Parathyroid adenoma (tissue), 2 donors: ENCODE measurements around the gene TUBA4A.

Source experiments
- H2AFZ ChIP-seq: fragments of 300-600 bp; sonication (generic); one replicate; pipeline ENCODE4 v1.7.0; 2017; ENCODE audit warnings: antibody characterized with exemption, mild to moderate bottlenecking
- H3K27ac ChIP-seq: fragments of 300-600 bp; sonication (generic); one replicate; pipeline ENCODE4 v1.7.0; 2017
- H3K27me3 ChIP-seq: fragments of 300-600 bp; sonication (generic); one replicate; pipeline ENCODE4 v1.7.0; 2017; ENCODE audit warnings: low read length; ENCODE audit not compliant: control insufficient read depth, insufficient read depth
- H3K36me3 ChIP-seq: fragments of 300-600 bp; sonication (generic); one replicate; pipeline ENCODE4 v1.7.0; 2017; ENCODE audit warnings: low read length; ENCODE audit not compliant: control insufficient read depth, insufficient read depth
- H3K4me1 ChIP-seq: fragments of 300-600 bp; sonication (generic); one replicate; pipeline ENCODE4 v1.7.0; 2017; ENCODE audit warnings: control low read depth
- H3K4me2 ChIP-seq: fragments of 300-600 bp; sonication (generic); one replicate; pipeline ENCODE4 v1.7.0; 2017; ENCODE audit warnings: low read length
- H3K4me3 ChIP-seq: fragments of 300-600 bp; sonication (generic); one replicate; pipeline ENCODE4 v1.7.0; 2017; ENCODE audit warnings: low read depth, low read length
- H3K79me2 ChIP-seq: fragments of 300-600 bp; sonication (generic); one replicate; pipeline ENCODE4 v1.7.0; 2017; ENCODE audit warnings: control low read depth
- H3K9ac ChIP-seq: fragments of 300-600 bp; sonication (generic); one replicate; pipeline ENCODE4 v1.7.0; 2017; ENCODE audit warnings: mild to moderate bottlenecking
- H3K9me3 ChIP-seq: fragments of 300-600 bp; sonication (generic); one replicate; pipeline ENCODE4 v1.7.0; 2017; ENCODE audit warnings: low read length; ENCODE audit not compliant: control insufficient read depth
- TF ChIP-seq, protein P1 (sequence below): fragments of 300-600 bp; sonication (generic); IDR thresholded peaks from one replicate; pipeline ENCODE4 v1.7.0; 2017; ENCODE audit warnings: antibody characterized with exemption, mild to moderate bottlenecking
- donor health status: primary hyperparathyroidism.

The TUBA4A gene

DNA sequence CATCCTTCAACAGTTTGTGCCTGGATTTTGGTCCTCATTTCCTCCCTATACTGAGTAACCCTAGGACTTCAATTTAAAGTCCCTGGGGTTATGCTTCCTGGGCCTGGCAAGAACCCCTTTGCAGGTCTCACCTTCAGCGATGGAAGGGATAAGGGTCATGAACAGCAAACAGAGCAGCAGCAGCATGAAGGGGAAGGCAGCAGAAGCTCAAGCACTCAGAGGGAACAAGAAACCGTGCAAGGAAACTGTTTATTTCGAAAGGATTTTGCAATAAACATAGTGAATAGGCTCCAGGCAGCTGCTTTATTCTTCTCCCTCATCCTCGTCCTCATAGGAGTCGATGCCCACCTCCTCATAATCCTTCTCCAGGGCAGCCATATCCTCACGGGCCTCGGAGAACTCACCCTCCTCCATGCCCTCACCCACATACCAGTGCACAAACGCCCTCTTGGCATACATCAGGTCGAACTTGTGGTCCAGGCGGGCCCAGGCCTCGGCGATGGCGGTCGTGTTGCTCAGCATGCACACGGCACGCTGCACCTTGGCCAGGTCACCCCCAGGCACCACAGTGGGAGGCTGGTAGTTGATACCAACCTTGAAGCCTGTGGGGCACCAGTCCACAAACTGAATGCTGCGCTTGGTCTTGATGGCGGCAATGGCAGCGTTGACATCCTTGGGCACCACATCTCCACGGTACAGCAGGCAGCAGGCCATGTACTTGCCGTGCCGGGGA lies 3.5 kb downstream of the TUBA4A start:
- H3K4me1 ChIP-seq: peaks cover 34% of the 10 kb centered on the region
- H3K36me3 ChIP-seq: no peaks in the 10 kb centered on the region
- no peaks in the 10 kb centered on the region for H3K9me3 ChIP-seq
- peak overlapping the region; percentile 38 for H3K4me2 ChIP-seq
- no peak overlapping the region for H2AFZ ChIP-seq
- no peak overlapping the region for H3K9ac ChIP-seq
- H3K4me3 ChIP-seq: peak overlapping the region; percentile 28
- peaks cover 2% of the 10 kb centered on the region for H3K79me2 ChIP-seq
- TF ChIP-seq, protein P1, sequence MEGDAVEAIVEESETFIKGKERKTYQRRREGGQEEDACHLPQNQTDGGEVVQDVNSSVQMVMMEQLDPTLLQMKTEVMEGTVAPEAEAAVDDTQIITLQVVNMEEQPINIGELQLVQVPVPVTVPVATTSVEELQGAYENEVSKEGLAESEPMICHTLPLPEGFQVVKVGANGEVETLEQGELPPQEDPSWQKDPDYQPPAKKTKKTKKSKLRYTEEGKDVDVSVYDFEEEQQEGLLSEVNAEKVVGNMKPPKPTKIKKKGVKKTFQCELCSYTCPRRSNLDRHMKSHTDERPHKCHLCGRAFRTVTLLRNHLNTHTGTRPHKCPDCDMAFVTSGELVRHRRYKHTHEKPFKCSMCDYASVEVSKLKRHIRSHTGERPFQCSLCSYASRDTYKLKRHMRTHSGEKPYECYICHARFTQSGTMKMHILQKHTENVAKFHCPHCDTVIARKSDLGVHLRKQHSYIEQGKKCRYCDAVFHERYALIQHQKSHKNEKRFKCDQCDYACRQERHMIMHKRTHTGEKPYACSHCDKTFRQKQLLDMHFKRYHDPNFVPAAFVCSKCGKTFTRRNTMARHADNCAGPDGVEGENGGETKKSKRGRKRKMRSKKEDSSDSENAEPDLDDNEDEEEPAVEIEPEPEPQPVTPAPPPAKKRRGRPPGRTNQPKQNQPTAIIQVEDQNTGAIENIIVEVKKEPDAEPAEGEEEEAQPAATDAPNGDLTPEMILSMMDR: no peak
- H3K27me3 ChIP-seq: no peaks in the 10 kb centered on the region
- H3K27ac ChIP-seq: peak overlapping the region; percentile 74

- H3K9me3 ChIP-seq: no peaks in the 10 kb centered on the region
- peaks cover 2% of the 10 kb centered on the region for H3K79me2 ChIP-seq
- TF ChIP-seq, protein P1: no peak
- H3K4me3 ChIP-seq: peak overlapping the region; percentile 28
- peak overlapping the region; percentile 74 for H3K27ac ChIP-seq
- no peaks in the 10 kb centered on the region for H3K36me3 ChIP-seq
- H3K27me3 ChIP-seq: no peaks in the 10 kb centered on the region
- H2AFZ ChIP-seq: no peak overlapping the region
- H3K9ac ChIP-seq: no peak overlapping the region
- peak overlapping the region; percentile 51 for H3K4me2 ChIP-seq
- peaks cover 30% of the 10 kb centered on the region for H3K4me1 ChIP-seq
Measured at GRCh38 chr2:219249203-219249980, 4.3 kb downstream of the TUBA4A start.

- Histone ChIP-seq H3K27ac (peak overlapping the region; percentile 74), H3K4me1 (peaks cover 28% of the 10 kb centered on the region), H3K36me3 (no peaks in the 10 kb centered on the region), H3K9ac (no peak overlapping the region), H3K4me3 (no peak overlapping the region), H3K79me2 (peaks cover 2% of the 10 kb centered on the region), H3K9me3 (no peaks in the 10 kb centered on the region), H3K4me2 (no peak overlapping the region), H2AFZ (no peak overlapping the region), H3K27me3 (no peaks in the 10 kb centered on the region)
- TF ChIP-seq, protein P1: no peak
Measured at GRCh38 chr2:219248845-219249202, 4.9 kb downstream of the TUBA4A start.

GRCh38 chr2:219247678-219248642 lies 5.8 kb downstream of the TUBA4A start:
- H3K79me2 ChIP-seq: no peaks in the 10 kb centered on the region
- TF ChIP-seq, protein P1: no peak
- no peak overlapping the region for H3K4me2 ChIP-seq
- H3K9ac ChIP-seq: no peak overlapping the region
- no peaks in the 10 kb centered on the region for H3K36me3 ChIP-seq
- peaks cover 30% of the 10 kb centered on the region for H3K4me1 ChIP-seq
- no peaks in the 10 kb centered on the region for H3K9me3 ChIP-seq
- no peak overlapping the region for H3K27ac ChIP-seq
- H3K27me3 ChIP-seq: no peaks in the 10 kb centered on the region
- H3K4me3 ChIP-seq: no peak overlapping the region
- no peak overlapping the region for H2AFZ ChIP-seq
